A549 (cell line): ENCODE results near the gene TECR. TPM values are rescaled to one million over a fixed set of nuclear protein-coding genes. Genes with fewer than 3 reads are reported as not detected.

Experiments
- ATAC-seq, 2 experiments: fragments of 200-7000 bp in 1 of 2; fragments of >200 bp in 1 of 2; cut with Nextera tagmentation in 1 of 2; cut with Tn5 transposase in 1 of 2; 3 replicates each; pipeline versions ENCODE4 v1.8.0 to v1.9.1; 2018 to 2020; ENCODE audit warnings: mild to moderate bottlenecking in 1 of 2, moderate library complexity in 1 of 2
- CTCF ChIA-PET: fragments of 300-600 bp; sonication (Branson Sonifier 250); formaldehyde crosslinking; extraction: SDS; loops from one replicate; lab custom pipeline; 2021; ENCODE audit warnings: antibody characterized with exemption, inconsistent platforms; lab: Yijun Ruan, JAX
- POLR2A ChIA-PET: fragments of 350-600 bp; formaldehyde crosslinking; extraction: SDS; loops from one replicate; lab custom pipeline; 2021; ENCODE audit warnings: antibody characterized with exemption, inconsistent platforms; lab: Yijun Ruan, JAX
- DNase-seq, 2 experiments: peaks; one replicate each; pipeline versions ENCODE4 v3.0.0 to v3.0.0-alpha.2; 2011 to 2016; ENCODE audit warnings: low read depth in 1 of 2, low spot score in 1 of 2
- FAIRE-seq: peaks from 2 replicates; lab custom pipeline; 2011; peaks lifted over from hg19 to GRCh38; lab: Jason Lieb, UNC
- H3K27ac ChIP-seq, 2 experiments: fragments of >200 bp; sonication (Bioruptor Twin); formaldehyde crosslinking; 3 replicates each; pipeline ENCODE4 v1.5.1; 2016 to 2017
- H3K4me1 ChIP-seq: fragments of >200 bp; sonication (Bioruptor Twin); formaldehyde crosslinking; 3 replicates; pipeline ENCODE4 v1.6.1; 2016
- H3K4me2 ChIP-seq: fragments of >200 bp; sonication (Bioruptor Twin); formaldehyde crosslinking; 3 replicates; pipeline ENCODE4 v1.6.1; 2016
- H3K4me3 ChIP-seq: fragments of >200 bp; sonication (Bioruptor Twin); formaldehyde crosslinking; 3 replicates; pipeline ENCODE4 v1.5.1; 2016
- H3K9me3 ChIP-seq: fragments of >200 bp; sonication (Bioruptor Twin); formaldehyde crosslinking; 3 replicates; pipeline ENCODE4 v1.6.1; 2016
- CBX2 ChIP-seq: fragments of 200-600 bp; sonication (generic); IDR thresholded peaks from 2 replicates; pipeline ENCODE4 v1.6.1; 2016; ENCODE audit warnings: low read depth, mild to moderate bottlenecking, borderline replicate concordance
- CEBPB ChIP-seq, 2 experiments: fragments of >200 bp in 1 of 2; sonication (Bioruptor Twin) in 1 of 2; formaldehyde crosslinking in 1 of 2; IDR thresholded peaks; 2 replicates each; pipeline ENCODE4 v1.6.1; 2012 to 2016
- CHD4 ChIP-seq: fragments of 200-600 bp; sonication (generic); IDR thresholded peaks from 2 replicates; pipeline ENCODE4 v1.6.1; 2016; ENCODE audit warnings: antibody characterized with exemption, mild to moderate bottlenecking, borderline replicate concordance
- EHMT2 ChIP-seq: fragments of 200-600 bp; sonication (generic); IDR thresholded peaks from 2 replicates; pipeline ENCODE4 v1.6.1; 2016; ENCODE audit warnings: antibody characterized with exemption, low read depth, mild to moderate bottlenecking, moderate library complexity
- ESRRA ChIP-seq: fragments of 150-350 bp; IDR thresholded peaks from 2 replicates; pipeline ENCODE4 v1.6.1; 2014; ENCODE audit warnings: mild to moderate bottlenecking, low read length, borderline replicate concordance
- FOSB ChIP-seq: fragments of 250-450 bp; sonication (Bioruptor Pico); IDR thresholded peaks from 2 replicates; pipeline ENCODE4 v1.5.0; 2020; ENCODE audit warnings: mild to moderate bottlenecking, moderate library complexity
- GATA3 ChIP-seq: IDR thresholded peaks from 2 replicates; pipeline ENCODE4 v1.6.1; 2012; ENCODE audit warnings: borderline replicate concordance
- HDAC2 ChIP-seq: fragments of 200-600 bp; sonication (generic); IDR thresholded peaks from 2 replicates; pipeline ENCODE4 v1.6.1; 2016
- HEYL ChIP-seq: fragments of 250-450 bp; sonication (Bioruptor Pico); IDR thresholded peaks from 2 replicates; pipeline ENCODE4 v1.8.0; 2021; ENCODE audit warnings: mild to moderate bottlenecking, moderate library complexity
- HOXA7 ChIP-seq: fragments of 250-450 bp; sonication (Bioruptor Pico); IDR thresholded peaks from 2 replicates; pipeline ENCODE4 v1.5.0; 2020; ENCODE audit warnings: mild to moderate bottlenecking, moderate library complexity
- HOXB13 ChIP-seq: fragments of 250-450 bp; sonication (Bioruptor Pico); IDR thresholded peaks from 2 replicates; pipeline ENCODE4 v1.5.0; 2020; ENCODE audit warnings: low read depth, mild to moderate bottlenecking, moderate library complexity
- JUN ChIP-seq, 2 experiments: fragments of >200 bp; sonication (Bioruptor Twin); formaldehyde crosslinking; IDR thresholded peaks; 2 replicates in 1 of 2; 3 replicates in 1 of 2; pipeline ENCODE4 v1.6.1; 2016 to 2017
- KDM1A ChIP-seq: fragments of 200-600 bp; sonication (generic); IDR thresholded peaks from 2 replicates; pipeline ENCODE4 v1.6.1; 2016; ENCODE audit warnings: low read depth, mild to moderate bottlenecking
- RARB ChIP-seq: fragments of 250-450 bp; sonication (Bioruptor Pico); IDR thresholded peaks from 2 replicates; pipeline ENCODE4 v1.8.0; 2021; ENCODE audit warnings: mild to moderate bottlenecking, moderate library complexity
- RCOR1 ChIP-seq: fragments of 150-350 bp; IDR thresholded peaks from 2 replicates; pipeline ENCODE4 v1.6.1; 2014; ENCODE audit warnings: antibody characterized with exemption, low read length, low read depth
- RFX5 ChIP-seq: fragments of 450-650 bp; IDR thresholded peaks from 2 replicates; pipeline ENCODE4 v1.7.1; 2014; ENCODE audit warnings: antibody characterized with exemption, mild to moderate bottlenecking, moderate library complexity
- RNF2 ChIP-seq: fragments of 200-600 bp; sonication (generic); IDR thresholded peaks from 2 replicates; pipeline ENCODE4 v1.6.1; 2016; ENCODE audit warnings: low read depth, mild to moderate bottlenecking, antibody characterized with exemption, moderate library complexity, borderline replicate concordance
- TFCP2L1 ChIP-seq: fragments of 250-450 bp; sonication (Bioruptor Pico); IDR thresholded peaks from 2 replicates; pipeline ENCODE4 v1.5.0; 2021; ENCODE audit warnings: mild to moderate bottlenecking
- TP53 ChIP-seq: fragments of 250-450 bp; sonication (Bioruptor Pico); IDR thresholded peaks from 2 replicates; pipeline ENCODE4 v1.5.0; 2021; ENCODE audit warnings: mild to moderate bottlenecking, moderate library complexity
- ZSCAN20 ChIP-seq: fragments of 250-450 bp; sonication (Bioruptor Pico); IDR thresholded peaks from 2 replicates; pipeline ENCODE4 v1.8.0; 2022; ENCODE audit warnings: mild to moderate bottlenecking, moderate library complexity
- WGBS: methylation state at CpG from one replicate; pipeline ENCODE4 v1.1.6; 2017; ENCODE audit errors: missing lambda C conversion rate; 5-methylcytosine and 5-hydroxymethylcytosine counted together
- polyA plus RNA-seq, 4 experiments: library from polyadenylated mRNA; depleted of rRNA in 3 of 4; stranded (reverse); fragments of >200 nt; fragmentation: RNase III in 1 of 4; extraction: RNeasy Plus Mini Kit Qiagen cat#74134 plus additional on column Dnase treatment in 1 of 4; gene quantifications; 2 replicates in 3 of 4; 3 replicates in 1 of 4; pipeline ENCODE4 v1.2.3, GENCODE V29; 2011 to 2017
- TF ChIP-seq, protein P1 (sequence below): fragments of >200 bp; sonication (Bioruptor Twin); formaldehyde crosslinking; IDR thresholded peaks from 3 replicates; pipeline ENCODE4 v1.6.1; 2016
- TF ChIP-seq, protein P2 (sequence below): IDR thresholded peaks from 2 replicates; pipeline ENCODE4 v1.6.1; 2012
- TF ChIP-seq, protein P3 (sequence below): fragments of >200 bp; sonication (Bioruptor Twin); formaldehyde crosslinking; IDR thresholded peaks from 2 replicates; pipeline ENCODE4 v1.6.1; 2016
- TF ChIP-seq, protein P4 (sequence below): fragments of 200-600 bp; sonication (generic); IDR thresholded peaks from 2 replicates; pipeline ENCODE4 v1.6.1; 2016; ENCODE audit warnings: antibody characterized with exemption, mild to moderate bottlenecking, moderate library complexity

The TECR gene
- polyA plus RNA-seq, 2 of the 4 experiments (the other 2 are of a cell fraction) = 87.7 to 139 TPM

DNA sequence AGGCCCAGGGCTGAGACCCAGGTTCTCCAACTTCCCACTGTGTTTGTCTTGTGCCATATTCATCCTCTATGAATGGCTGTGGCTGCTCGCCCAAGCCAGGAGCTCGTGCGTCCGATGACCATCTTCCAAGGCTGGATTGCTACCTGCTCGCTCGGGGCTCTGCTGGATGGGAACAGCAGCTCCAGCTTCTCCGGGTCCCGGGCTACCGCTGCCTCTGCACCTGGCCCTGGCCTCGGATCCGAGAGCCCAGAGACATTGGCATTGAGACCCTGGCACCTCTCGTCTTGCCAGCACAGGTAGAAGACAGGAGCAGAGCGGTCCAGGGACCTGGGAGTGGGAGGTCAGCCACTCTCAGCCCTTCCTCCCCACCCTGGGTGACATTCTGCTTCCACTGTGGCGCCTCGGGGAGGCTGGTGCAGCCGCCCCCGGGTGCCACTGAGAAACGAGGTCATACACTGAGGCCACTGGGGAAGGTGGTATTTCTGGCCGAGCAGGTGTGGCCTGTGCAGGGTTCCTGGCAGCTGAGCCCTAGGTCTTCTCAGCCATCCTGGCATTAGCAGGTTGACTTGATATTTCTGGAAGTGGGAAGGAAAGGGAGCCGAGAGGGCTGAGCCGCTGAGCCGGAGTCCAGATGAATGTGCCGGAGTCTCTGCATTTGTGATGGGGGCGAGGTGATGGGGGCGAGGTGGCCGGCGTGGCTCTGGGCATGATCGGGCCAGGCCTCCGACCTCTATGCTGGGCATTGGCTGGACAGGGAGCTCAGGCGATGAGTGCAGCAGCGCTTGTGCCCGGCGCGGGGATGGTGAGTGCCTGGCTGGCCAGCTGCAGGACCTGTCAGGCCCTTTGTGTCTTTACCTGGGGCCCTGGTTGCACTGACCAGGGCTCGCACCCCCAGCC is 23.9 kb downstream of the TECR start:
- Histone ChIP-seq H3K4me1 (peaks cover 18% of the 10 kb centered on the region; the same call in 2 of the 3 replicates), H3K27ac (no peak overlapping the region), H3K9me3 (no peaks in the 10 kb centered on the region), H3K4me2 (no peak overlapping the region), H3K4me3 (no peak overlapping the region)
- TF ChIP-seq HDAC2 = no peak
- no peak for TF ChIP-seq KDM1A
- TF ChIP-seq CEBPB (IDR thresholded peaks at IDR 0.05) = no peak
- TF ChIP-seq FOSB (CRISPR knock-in tag) = no peak
- no peak for TF ChIP-seq CBX2
- TF ChIP-seq, protein P1, sequence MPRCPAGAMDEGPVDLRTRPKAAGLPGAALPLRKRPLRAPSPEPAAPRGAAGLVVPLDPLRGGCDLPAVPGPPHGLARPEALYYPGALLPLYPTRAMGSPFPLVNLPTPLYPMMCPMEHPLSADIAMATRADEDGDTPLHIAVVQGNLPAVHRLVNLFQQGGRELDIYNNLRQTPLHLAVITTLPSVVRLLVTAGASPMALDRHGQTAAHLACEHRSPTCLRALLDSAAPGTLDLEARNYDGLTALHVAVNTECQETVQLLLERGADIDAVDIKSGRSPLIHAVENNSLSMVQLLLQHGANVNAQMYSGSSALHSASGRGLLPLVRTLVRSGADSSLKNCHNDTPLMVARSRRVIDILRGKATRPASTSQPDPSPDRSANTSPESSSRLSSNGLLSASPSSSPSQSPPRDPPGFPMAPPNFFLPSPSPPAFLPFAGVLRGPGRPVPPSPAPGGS = no peak
- TF ChIP-seq, protein P2, sequence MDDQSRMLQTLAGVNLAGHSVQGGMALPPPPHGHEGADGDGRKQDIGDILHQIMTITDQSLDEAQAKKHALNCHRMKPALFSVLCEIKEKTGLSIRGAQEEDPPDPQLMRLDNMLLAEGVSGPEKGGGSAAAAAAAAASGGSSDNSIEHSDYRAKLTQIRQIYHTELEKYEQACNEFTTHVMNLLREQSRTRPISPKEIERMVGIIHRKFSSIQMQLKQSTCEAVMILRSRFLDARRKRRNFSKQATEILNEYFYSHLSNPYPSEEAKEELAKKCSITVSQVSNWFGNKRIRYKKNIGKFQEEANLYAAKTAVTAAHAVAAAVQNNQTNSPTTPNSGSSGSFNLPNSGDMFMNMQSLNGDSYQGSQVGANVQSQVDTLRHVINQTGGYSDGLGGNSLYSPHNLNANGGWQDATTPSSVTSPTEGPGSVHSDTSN = no peak
- TF ChIP-seq HOXA7 = no peak
- no peak for TF ChIP-seq GATA3
- DNase-seq = no peak
- FAIRE-seq = no peak
- CTCF ChIA-PET = interaction anchor here (1.0 to 1.5 kb wide), 3 partner anchors 8 to 48 kb away, joined by 3 to 4 read pairs (median 3); partner anchors contain the start of gene NDUFB7
- no peak for ATAC-seq
- POLR2A ChIA-PET = no interaction called here
- WGBS = 92% methylated on average over 19 of the region's 35 CpGs

DNA sequence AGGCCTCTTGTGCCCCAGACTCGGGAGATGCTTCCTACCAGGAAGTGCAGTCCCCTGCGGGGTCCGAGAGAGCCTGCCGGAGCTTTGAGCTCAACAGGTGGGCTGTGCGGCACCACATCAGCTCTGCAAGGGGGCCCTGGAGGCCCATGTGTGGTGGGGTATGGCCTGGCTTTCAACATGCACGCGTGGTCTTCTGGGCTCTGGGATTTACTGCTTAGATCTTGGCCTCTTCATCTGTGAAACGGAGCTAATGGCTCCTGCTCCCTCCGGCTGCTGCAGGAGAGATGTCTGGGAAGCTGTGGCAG is 24.5 kb downstream of the TECR start:
- ATAC-seq (no peak), DNase-seq (no peak), FAIRE-seq (no peak)
- H3K4me1 ChIP-seq = peaks cover 18% of the 10 kb centered on the region; the same call in 2 of the 3 replicates
- H3K9me3 ChIP-seq = no peaks in the 10 kb centered on the region
- WGBS = 82% methylated on average over 3 of the region's 9 CpGs
- H3K4me3 ChIP-seq = no peak overlapping the region
- ChIA-PET POLR2A (no interaction called here), CTCF (interaction anchor here (0.7 to 1.5 kb wide), 4 partner anchors 9 to 48 kb away, joined by 3 to 4 read pairs (median 3); partner anchors contain the start of gene NDUFB7)
- TF ChIP-seq CHD4 (no peak), HOXB13 (no peak), JUN (IDR thresholded peaks at IDR 0.05) (no peak), RFX5 (no peak), RARB (CRISPR knock-in tag) (no peak), KDM1A (no peak), TP53 (CRISPR knock-in tag) (no peak), HEYL (no peak), ZSCAN20 (CRISPR knock-in tag) (no peak), ESRRA (no peak), TFCP2L1 (CRISPR knock-in tag) (no peak), HOXA7 (no peak), RNF2 (no peak), CEBPB (IDR thresholded peaks at IDR 0.05) (no peak), RCOR1 (no peak), HDAC2 (no peak), EHMT2 (no peak)
- TF ChIP-seq, protein P3, sequence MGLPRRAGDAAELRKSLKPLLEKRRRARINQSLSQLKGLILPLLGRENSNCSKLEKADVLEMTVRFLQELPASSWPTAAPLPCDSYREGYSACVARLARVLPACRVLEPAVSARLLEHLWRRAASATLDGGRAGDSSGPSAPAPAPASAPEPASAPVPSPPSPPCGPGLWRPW = no peak
- TF ChIP-seq, protein P4, sequence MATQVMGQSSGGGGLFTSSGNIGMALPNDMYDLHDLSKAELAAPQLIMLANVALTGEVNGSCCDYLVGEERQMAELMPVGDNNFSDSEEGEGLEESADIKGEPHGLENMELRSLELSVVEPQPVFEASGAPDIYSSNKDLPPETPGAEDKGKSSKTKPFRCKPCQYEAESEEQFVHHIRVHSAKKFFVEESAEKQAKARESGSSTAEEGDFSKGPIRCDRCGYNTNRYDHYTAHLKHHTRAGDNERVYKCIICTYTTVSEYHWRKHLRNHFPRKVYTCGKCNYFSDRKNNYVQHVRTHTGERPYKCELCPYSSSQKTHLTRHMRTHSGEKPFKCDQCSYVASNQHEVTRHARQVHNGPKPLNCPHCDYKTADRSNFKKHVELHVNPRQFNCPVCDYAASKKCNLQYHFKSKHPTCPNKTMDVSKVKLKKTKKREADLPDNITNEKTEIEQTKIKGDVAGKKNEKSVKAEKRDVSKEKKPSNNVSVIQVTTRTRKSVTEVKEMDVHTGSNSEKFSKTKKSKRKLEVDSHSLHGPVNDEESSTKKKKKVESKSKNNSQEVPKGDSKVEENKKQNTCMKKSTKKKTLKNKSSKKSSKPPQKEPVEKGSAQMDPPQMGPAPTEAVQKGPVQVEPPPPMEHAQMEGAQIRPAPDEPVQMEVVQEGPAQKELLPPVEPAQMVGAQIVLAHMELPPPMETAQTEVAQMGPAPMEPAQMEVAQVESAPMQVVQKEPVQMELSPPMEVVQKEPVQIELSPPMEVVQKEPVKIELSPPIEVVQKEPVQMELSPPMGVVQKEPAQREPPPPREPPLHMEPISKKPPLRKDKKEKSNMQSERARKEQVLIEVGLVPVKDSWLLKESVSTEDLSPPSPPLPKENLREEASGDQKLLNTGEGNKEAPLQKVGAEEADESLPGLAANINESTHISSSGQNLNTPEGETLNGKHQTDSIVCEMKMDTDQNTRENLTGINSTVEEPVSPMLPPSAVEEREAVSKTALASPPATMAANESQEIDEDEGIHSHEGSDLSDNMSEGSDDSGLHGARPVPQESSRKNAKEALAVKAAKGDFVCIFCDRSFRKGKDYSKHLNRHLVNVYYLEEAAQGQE = no peak
- H3K27ac ChIP-seq = no peak overlapping the region
- no peak overlapping the region for H3K4me2 ChIP-seq
